Endothelial cell (in vitro differentiated cells): ENCODE results near the gene PIF1. TPM values are rescaled to one million over a fixed set of nuclear protein-coding genes. Genes with fewer than 3 reads are reported as not detected.

Experiments used
- DNase-seq: peaks from one replicate; pipeline ENCODE4 v3.0.0; 2021; ENCODE audit warnings: low spot score
- H3K27ac Mint-ChIP-seq: one replicate; pipeline ENCODE4 v1.8.0; 2021; ENCODE audit warnings: mixed read lengths, inconsistent platforms; ENCODE audit not compliant: unreplicated experiment
- H3K27me3 Mint-ChIP-seq: one replicate; pipeline ENCODE4 v1.8.0; 2021; ENCODE audit warnings: mild to moderate bottlenecking, moderate library complexity, mixed read lengths, inconsistent platforms; ENCODE audit not compliant: unreplicated experiment
- H3K36me3 Mint-ChIP-seq: one replicate; pipeline ENCODE4 v1.8.0; 2021; ENCODE audit warnings: mild to moderate bottlenecking, low read depth, mixed read lengths, inconsistent platforms; ENCODE audit not compliant: unreplicated experiment
- H3K4me1 Mint-ChIP-seq: one replicate; pipeline ENCODE4 v1.8.0; 2021; ENCODE audit warnings: mild to moderate bottlenecking, mixed read lengths, inconsistent platforms; ENCODE audit not compliant: unreplicated experiment
- H3K4me3 Mint-ChIP-seq: one replicate; pipeline ENCODE4 v1.8.0; 2021; ENCODE audit warnings: mild to moderate bottlenecking, mixed read lengths, inconsistent platforms; ENCODE audit not compliant: unreplicated experiment
- H3K9me3 Mint-ChIP-seq: one replicate; pipeline ENCODE4 v1.8.0; 2021; ENCODE audit warnings: mixed read lengths, inconsistent platforms; ENCODE audit not compliant: unreplicated experiment
- total RNA-seq: library from RNA; stranded (reverse); fragmentation: NEBNext Ultra II Directional; extraction: Animal tissue kit (Norgen Biotek cat#: 25700); gene quantifications from one replicate; pipeline ENCODE4 v1.2.1, GENCODE V29; 2021; ENCODE audit not compliant: unreplicated experiment
- TF ChIP-seq, protein P1 (sequence below): fragments of 200-600 bp; sonication (generic); IDR thresholded peaks from one replicate; pipeline ENCODE4 v1.5.0; 2021; ENCODE audit warnings: antibody characterized with exemption; ENCODE audit not compliant: unreplicated experiment

The PIF1 gene
- total RNA-seq, 1 donor from 2014 or later = 4.8 TPM

DNA sequence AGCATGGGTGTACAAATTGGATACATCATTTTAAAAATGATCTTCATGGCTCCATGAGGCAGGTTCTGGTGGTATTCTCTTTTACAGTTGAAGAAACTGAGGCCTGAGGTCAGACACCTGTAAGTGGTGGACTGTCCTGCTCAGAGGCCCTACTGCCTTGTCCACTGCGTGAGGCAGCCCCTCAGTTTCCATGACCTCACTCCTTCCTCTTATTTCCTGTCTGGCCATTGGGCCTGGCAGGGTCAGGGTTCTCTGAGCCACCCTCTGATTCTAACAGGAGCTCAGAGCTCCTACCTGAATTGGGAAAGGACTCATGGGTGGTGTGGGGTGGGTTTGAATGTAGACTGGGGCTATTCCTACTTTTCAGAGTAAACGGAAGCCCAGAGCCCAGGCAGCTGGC, 33.8 kb upstream of the PIF1 start:
- Mint-ChIP-seq H3K27ac (no peak overlapping the region), H3K4me1 (peaks cover 28% of the 10 kb centered on the region), H3K36me3 (peaks cover 32% of the 10 kb centered on the region), H3K4me3 (no peak overlapping the region), H3K9me3 (no peaks in the 10 kb centered on the region), H3K27me3 (peaks cover 7% of the 10 kb centered on the region)
- DNase-seq = no peak
- TF ChIP-seq, protein P1, sequence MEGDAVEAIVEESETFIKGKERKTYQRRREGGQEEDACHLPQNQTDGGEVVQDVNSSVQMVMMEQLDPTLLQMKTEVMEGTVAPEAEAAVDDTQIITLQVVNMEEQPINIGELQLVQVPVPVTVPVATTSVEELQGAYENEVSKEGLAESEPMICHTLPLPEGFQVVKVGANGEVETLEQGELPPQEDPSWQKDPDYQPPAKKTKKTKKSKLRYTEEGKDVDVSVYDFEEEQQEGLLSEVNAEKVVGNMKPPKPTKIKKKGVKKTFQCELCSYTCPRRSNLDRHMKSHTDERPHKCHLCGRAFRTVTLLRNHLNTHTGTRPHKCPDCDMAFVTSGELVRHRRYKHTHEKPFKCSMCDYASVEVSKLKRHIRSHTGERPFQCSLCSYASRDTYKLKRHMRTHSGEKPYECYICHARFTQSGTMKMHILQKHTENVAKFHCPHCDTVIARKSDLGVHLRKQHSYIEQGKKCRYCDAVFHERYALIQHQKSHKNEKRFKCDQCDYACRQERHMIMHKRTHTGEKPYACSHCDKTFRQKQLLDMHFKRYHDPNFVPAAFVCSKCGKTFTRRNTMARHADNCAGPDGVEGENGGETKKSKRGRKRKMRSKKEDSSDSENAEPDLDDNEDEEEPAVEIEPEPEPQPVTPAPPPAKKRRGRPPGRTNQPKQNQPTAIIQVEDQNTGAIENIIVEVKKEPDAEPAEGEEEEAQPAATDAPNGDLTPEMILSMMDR = no peak

DNA sequence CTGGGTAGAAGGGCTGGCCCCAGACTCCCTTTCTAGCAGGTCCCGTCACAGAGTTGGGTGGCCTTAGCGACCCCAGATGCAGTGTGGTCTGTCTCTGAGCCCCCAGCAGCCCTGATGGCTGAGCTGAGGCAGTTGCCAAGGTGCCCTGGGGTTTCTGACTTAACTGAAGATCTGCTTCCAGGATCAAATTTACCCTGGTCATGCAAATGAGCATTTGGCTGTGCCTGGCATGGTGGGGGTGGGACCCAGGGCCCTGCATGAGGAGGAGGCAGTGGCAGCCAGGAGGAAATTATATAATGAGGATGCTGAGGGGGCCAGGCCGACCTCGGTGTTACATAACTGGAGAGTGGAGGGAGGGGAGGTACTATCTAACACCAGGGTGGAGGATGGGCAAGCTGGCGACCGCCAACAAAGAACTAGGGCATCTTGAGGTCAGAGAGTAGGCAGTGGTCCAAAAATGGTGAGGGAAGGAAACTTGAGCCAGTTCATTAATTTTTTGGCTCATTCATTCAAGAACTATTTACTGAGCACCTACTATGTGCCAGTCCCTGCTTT, 32.7 kb upstream of the PIF1 start:
- TF ChIP-seq, protein P1 = no peak
- Mint-ChIP-seq H3K36me3 (peaks cover 28% of the 10 kb centered on the region), H3K9me3 (no peaks in the 10 kb centered on the region), H3K4me1 (peaks cover 28% of the 10 kb centered on the region), H3K27ac (no peak overlapping the region), H3K27me3 (peaks cover 7% of the 10 kb centered on the region), H3K4me3 (no peak overlapping the region)
- DNase-seq = no peak

DNA sequence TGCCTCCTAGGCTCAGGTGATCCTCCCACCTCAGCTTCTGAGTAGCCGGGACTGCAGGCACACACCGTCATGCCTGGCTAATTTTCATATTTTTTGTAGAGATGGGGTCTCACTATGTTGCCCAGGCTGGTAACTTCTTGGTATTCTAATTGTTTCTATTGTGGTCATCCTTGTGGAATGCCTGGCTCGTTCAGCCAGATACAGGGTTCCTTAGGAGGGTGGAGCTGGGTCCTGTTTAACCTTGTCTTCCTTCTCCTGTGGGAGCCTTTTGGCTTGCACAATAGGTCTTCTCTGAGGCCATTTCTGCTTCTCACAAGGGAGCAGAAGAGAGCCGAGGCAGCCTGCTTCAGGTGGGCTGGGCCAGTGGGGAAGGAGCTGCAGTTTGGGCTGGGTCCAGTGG, 32.0 kb upstream of the PIF1 start:
- Mint-ChIP-seq H3K27ac (peak overlapping the region; percentile 83), H3K27me3 (peaks cover 6% of the 10 kb centered on the region), H3K9me3 (no peaks in the 10 kb centered on the region), H3K4me1 (peaks cover 28% of the 10 kb centered on the region), H3K4me3 (no peak overlapping the region), H3K36me3 (peaks cover 27% of the 10 kb centered on the region)
- TF ChIP-seq, protein P1 = no peak
- DNase-seq = no peak

DNA sequence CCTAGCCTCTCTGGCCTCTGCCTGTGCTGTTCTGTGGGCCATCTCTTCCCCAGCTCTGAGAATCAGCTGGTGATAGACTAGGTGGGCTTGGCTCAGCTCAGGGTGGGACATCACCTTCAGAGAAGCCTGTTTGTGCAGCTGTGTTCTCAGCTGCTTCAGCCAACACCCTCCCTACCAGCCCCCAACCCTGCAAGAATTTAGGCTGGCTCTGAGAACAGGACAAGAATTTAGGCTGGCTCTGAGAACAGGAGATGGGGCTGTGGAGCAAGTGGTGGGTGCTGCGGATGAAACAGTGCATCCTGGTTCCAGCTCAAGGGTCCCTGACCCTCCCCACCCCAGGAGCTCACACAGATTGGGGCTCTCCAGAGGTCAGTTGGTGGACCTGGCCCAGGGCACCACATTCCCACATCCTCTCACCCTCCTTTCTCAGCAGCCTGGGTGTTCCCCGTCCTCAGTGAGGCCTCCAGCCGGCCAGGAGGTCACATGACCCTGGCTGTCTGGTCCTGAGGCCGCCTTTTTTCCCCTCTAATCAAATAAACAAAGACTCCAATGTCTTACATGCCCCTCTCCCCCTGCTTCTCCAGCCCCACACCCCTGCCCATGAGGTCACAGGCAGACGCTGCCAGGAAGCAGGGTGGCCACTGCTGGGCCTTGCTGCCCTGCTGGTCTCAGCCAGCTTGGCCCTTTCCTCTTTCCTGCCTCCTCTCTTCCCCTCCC, 31.1 kb upstream of the PIF1 start:
- Mint-ChIP-seq H3K36me3 (peaks cover 32% of the 10 kb centered on the region), H3K4me1 (peaks cover 33% of the 10 kb centered on the region), H3K4me3 (peak overlapping the region; percentile 66), H3K9me3 (no peaks in the 10 kb centered on the region), H3K27me3 (peaks cover 5% of the 10 kb centered on the region), H3K27ac (peak overlapping the region; percentile 83)
- TF ChIP-seq, protein P1 = no peak
- no peak for DNase-seq
